ENCODE data around the gene FSTL4.

GRCh38 chr5:133331941-133332340 lies 280.4 kb downstream of the FSTL4 start:
- TF ChIP-seq EZH2 (IDR thresholded peaks at IDR 0.05; ENCODE audit: borderline replicate concordance, insufficient read depth, low read depth, low read length, poor library complexity, severe bottlenecking) (no peak), CTCF (IDR thresholded peaks at IDR 0.05) (no peak)

Measured in B cell (primary cell).